Parietal lobe (tissue), 2 donors: Measurements from ENCODE around the gene SHOC2. TPM values are rescaled to one million over a fixed set of nuclear protein-coding genes. Genes with fewer than 3 reads are reported as not detected.

Experiments used
- small RNA-seq: library from RNA; depleted of rRNA; stranded (forward); fragments of <200 nt; gene quantifications from one replicate; pipeline ENCODE3, GENCODE V24; 2014; ENCODE audit warnings: low replicate concordance
- total RNA-seq: library from RNA; depleted of rRNA; stranded (reverse); fragments of >200 nt; gene quantifications from one replicate; pipeline ENCODE4 v1.2.3, GENCODE V29; 2014

Gene SHOC2
- total RNA-seq: 115 TPM

GRCh38 chr10:110919349-110919931 is at the start of gene SHOC2:
Gene SHOC2, plus strand, starts transcription at chr10:110919604. Its CDS starts 44,755 bp downstream, at chr10:110964359.

GRCh38 chr10:110871298-110872084 is 47.9 kb upstream of the SHOC2 start, which contains the start of gene PDCD4:
Gene PDCD4, plus strand, starts transcription at chr10:110871928. Its CDS starts 4,100 bp downstream, at chr10:110876028.

GRCh38 chr10:110918643-110919348 is 608 bp upstream of the SHOC2 start, which contains the start of gene BBIP1:
Gene BBIP1, minus strand, starts transcription at chr10:110919180. Its CDS starts 1,023 bp downstream, at chr10:110918157.

Small RNA genes within 50 kb of the gene (small RNA-seq; reads per million reads assigned to genes)
- gene MIR548E: 2.3 reads per million, percentile 81 among the genes with 10 or more reads in this experiment

Other genes with a start within 250 kb of the SHOC2 start
- gene PDCD4, start 47.7 kb upstream of the SHOC2 start, total RNA-seq: 52.3 TPM
- 77.6 TPM for gene BBIP1, start 424 bp upstream of the SHOC2 start, total RNA-seq
- 34.7 TPM for gene ADRA2A, start 157.4 kb downstream of the SHOC2 start, total RNA-seq